Activated T-helper 2 cell treated with anti-CD3 and anti-CD28 coated beads, Interferon-gamma antibody, Interleukin-2, Interleukin-4, amounts not matched to agents 10 μg/mL and 5 μg/mL and 100 μg/mL, durations not matched to agents 14 hours and 24 hours and 36 hours (primary cell): ENCODE data around the gene ABI3BP. TPM values are rescaled to one million over a fixed set of nuclear protein-coding genes. Genes with fewer than 3 reads are reported as not detected.

ENCODE experiments used
- DNase-seq: peaks from one replicate; pipeline ENCODE4 v3.0.0; 2021; ENCODE audit warnings: low spot score
- H3K27ac Mint-ChIP-seq: one replicate; pipeline ENCODE4 v1.8.0; 2021; ENCODE audit warnings: mixed read lengths
- H3K27me3 Mint-ChIP-seq: one replicate; pipeline ENCODE4 v1.8.0; 2021; ENCODE audit warnings: low read depth, mixed read lengths
- H3K36me3 Mint-ChIP-seq: one replicate; pipeline ENCODE4 v1.8.0; 2021; ENCODE audit warnings: low read depth, mixed read lengths
- H3K4me1 Mint-ChIP-seq: one replicate; pipeline ENCODE4 v1.8.0; 2021; ENCODE audit warnings: low read depth, mixed read lengths
- H3K4me3 Mint-ChIP-seq: one replicate; pipeline ENCODE4 v1.8.0; 2021; ENCODE audit warnings: low read depth, mild to moderate bottlenecking, moderate library complexity, mixed read lengths
- H3K9me3 Mint-ChIP-seq: one replicate; pipeline ENCODE4 v1.8.0; 2021; ENCODE audit warnings: mixed read lengths
- intact Hi-C: fragments of 100-400 bp; cut with micrococcal nuclease; formaldehyde crosslinking; loops from one replicate; pipeline ENCODE4 v1.15.1; 2023
- total RNA-seq: library from RNA; stranded (reverse); gene quantifications from 2 replicates; pipeline ENCODE4 v1.2.3, GENCODE V29; 2022

Gene ABI3BP
- total RNA-seq, 1 donor from 2014 or later = not detected

- Mint-ChIP-seq H3K27ac (no peak overlapping the region), H3K36me3 (no peaks in the 10 kb centered on the region), H3K4me1 (peaks cover 5% of the 10 kb centered on the region), H3K4me3 (no peak overlapping the region), H3K27me3 (peaks cover 15% of the 10 kb centered on the region), H3K9me3 (no peaks in the 10 kb centered on the region)
- DNase-seq = no peak
- intact Hi-C loops = no loop called here
These were observed 104.3 kb downstream of the ABI3BP start for GRCh38 chr3:100888881-100889280.

DNA sequence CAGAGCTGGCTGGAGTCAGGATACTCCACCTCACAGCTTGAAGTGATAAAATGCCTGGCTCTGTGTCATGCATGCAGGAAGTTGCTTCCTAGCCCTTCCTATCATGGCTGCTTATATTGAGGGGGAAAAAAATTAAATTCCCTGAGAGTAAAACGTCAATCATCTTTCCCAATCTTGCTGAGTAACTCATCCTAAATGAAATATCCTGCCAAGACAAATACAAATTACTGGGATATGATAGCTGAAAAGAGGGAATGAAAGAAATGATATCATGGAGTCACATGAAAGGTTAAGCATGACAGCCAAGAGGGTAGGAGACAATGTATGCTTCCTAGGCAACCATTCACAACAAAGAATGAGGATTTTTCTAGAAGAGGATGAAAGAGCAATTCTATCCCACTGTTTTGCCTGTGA is 110.6 kb downstream of the ABI3BP start:
- intact Hi-C loops = no loop called here
- Mint-ChIP-seq H3K4me1 (no peaks in the 10 kb centered on the region), H3K27me3 (peaks cover 15% of the 10 kb centered on the region), H3K4me3 (no peak overlapping the region), H3K27ac (no peak overlapping the region), H3K36me3 (no peaks in the 10 kb centered on the region), H3K9me3 (no peaks in the 10 kb centered on the region)
- no peak for DNase-seq

- Mint-ChIP-seq H3K27ac (no peak overlapping the region), H3K4me1 (no peaks in the 10 kb centered on the region), H3K9me3 (no peaks in the 10 kb centered on the region), H3K4me3 (no peak overlapping the region), H3K36me3 (no peaks in the 10 kb centered on the region), H3K27me3 (peaks cover 13% of the 10 kb centered on the region)
- DNase-seq = no peak
- intact Hi-C loops = no loop called here
These were observed 112.4 kb downstream of the ABI3BP start for GRCh38 chr3:100880845-100881244.

- Mint-ChIP-seq H3K27me3 (peaks cover 13% of the 10 kb centered on the region), H3K36me3 (no peaks in the 10 kb centered on the region), H3K9me3 (no peaks in the 10 kb centered on the region), H3K27ac (no peak overlapping the region), H3K4me1 (no peaks in the 10 kb centered on the region), H3K4me3 (no peak overlapping the region)
- no peak for DNase-seq
- intact Hi-C loops = no loop called here
These were observed 113.1 kb downstream of the ABI3BP start for GRCh38 chr3:100880072-100880471.

DNA sequence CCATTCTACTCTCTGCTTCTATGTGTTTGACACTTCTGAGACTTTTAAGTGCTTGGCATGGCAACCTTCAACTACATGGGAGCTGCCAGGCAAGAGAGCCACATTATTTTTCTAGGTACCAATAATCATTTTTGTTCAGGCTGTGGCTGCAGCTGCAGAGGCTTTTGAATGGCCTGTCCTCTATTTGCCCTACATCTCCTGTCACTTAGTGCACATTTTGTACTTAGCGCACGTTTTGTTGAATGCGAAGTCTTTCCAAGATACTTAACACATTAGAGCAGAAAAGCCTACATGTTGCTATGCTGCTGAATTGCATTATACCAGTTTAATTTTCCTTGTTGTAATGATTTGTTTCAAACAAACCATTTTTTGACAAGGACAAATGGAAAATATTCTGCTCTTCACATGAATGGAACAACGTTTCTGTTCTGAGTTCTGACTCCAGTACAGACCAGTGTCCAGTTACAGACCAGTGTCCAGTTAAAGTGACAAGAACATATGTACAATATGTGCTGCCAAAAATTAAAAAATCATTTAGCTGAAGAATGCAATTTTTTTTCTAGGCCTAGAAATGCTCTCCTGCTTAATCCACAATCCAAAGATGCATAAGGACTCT is 113.9 kb downstream of the ABI3BP start:
- Mint-ChIP-seq H3K9me3 (no peaks in the 10 kb centered on the region), H3K4me1 (no peaks in the 10 kb centered on the region), H3K4me3 (no peak overlapping the region), H3K36me3 (no peaks in the 10 kb centered on the region), H3K27ac (no peak overlapping the region), H3K27me3 (peaks cover 13% of the 10 kb centered on the region)
- intact Hi-C loops = no loop called here
- no peak for DNase-seq

DNA sequence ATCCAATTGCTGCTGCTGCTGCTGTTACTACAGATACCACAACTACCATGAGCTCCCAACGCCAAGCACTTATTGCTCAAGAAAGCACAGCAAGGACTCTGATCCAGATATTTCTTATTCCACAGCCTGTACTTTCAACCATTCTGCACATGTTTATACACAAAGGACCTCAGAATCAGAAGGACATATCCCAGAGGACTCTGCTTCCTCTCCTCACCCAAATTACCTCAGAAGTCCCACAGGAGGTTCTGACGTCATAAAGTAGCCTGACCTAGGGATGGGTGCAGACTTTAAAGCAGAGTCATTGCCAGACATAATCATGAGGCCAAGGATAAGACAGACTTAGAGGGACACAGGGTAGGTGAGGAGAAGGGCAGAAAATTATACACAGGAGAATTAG is 115.9 kb downstream of the ABI3BP start:
- DNase-seq = no peak
- H3K36me3 Mint-ChIP-seq = no peaks in the 10 kb centered on the region
- no peaks in the 10 kb centered on the region for H3K4me1 Mint-ChIP-seq
- no peak overlapping the region for H3K4me3 Mint-ChIP-seq
- intact Hi-C loops = no loop called here
- H3K27me3 Mint-ChIP-seq = peaks cover 14% of the 10 kb centered on the region
- H3K27ac Mint-ChIP-seq = no peak overlapping the region
- no peaks in the 10 kb centered on the region for H3K9me3 Mint-ChIP-seq

DNA sequence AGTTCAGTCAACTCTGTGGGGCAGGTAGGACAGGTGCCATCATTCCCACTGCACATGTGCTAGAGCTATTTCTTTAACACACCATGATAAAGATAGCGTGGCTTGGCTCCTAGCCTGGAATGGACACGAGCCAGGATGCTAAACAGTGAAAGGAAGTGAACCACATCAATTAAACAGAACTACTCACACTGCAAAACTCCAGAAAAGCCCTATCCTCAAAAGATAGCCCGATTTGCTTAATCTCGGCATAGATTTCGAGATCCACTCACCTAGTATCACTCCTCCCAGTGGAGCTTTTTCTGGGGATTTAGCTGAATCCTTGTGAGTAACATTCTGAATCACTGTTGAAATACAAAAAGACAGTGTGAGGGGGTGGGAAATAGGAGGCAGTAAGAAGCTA is 118.0 kb downstream of the ABI3BP start:
- H3K36me3 Mint-ChIP-seq = no peaks in the 10 kb centered on the region
- peaks cover 8% of the 10 kb centered on the region for H3K27me3 Mint-ChIP-seq
- H3K9me3 Mint-ChIP-seq = no peaks in the 10 kb centered on the region
- DNase-seq = no peak
- H3K27ac Mint-ChIP-seq = no peak overlapping the region
- intact Hi-C loops = no loop called here
- no peaks in the 10 kb centered on the region for H3K4me1 Mint-ChIP-seq
- no peak overlapping the region for H3K4me3 Mint-ChIP-seq

- Mint-ChIP-seq H3K27ac (no peak overlapping the region), H3K9me3 (no peaks in the 10 kb centered on the region), H3K27me3 (peaks cover 5% of the 10 kb centered on the region), H3K4me3 (no peak overlapping the region), H3K4me1 (no peaks in the 10 kb centered on the region), H3K36me3 (no peaks in the 10 kb centered on the region)
- intact Hi-C loops = no loop called here
- no peak for DNase-seq
These were observed 119.6 kb downstream of the ABI3BP start for GRCh38 chr3:100873611-100874010.

DNA sequence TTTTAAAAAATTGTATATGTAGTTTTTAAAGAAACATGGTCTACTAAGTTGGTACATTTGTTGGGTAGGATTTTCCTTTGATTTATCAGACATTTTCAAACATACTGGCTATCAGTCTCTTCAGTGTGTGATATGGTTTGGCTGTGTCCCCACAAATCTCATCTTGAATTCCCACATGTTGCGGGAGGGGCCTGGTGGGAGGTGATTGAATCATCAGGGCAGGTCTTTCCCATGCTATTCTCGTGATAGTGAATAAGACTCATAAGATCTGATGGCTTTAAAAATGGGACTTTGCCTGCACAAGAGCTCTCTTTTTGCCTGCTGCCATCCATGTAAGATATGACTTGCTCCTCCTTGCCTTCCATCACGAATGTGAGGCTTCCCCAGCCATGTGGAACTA is 121.9 kb downstream of the ABI3BP start:
- Mint-ChIP-seq H3K4me1 (no peaks in the 10 kb centered on the region), H3K36me3 (no peaks in the 10 kb centered on the region), H3K4me3 (no peak overlapping the region), H3K27ac (no peak overlapping the region), H3K9me3 (no peaks in the 10 kb centered on the region), H3K27me3 (peaks cover 10% of the 10 kb centered on the region)
- DNase-seq = no peak
- intact Hi-C loops = no loop called here

DNA sequence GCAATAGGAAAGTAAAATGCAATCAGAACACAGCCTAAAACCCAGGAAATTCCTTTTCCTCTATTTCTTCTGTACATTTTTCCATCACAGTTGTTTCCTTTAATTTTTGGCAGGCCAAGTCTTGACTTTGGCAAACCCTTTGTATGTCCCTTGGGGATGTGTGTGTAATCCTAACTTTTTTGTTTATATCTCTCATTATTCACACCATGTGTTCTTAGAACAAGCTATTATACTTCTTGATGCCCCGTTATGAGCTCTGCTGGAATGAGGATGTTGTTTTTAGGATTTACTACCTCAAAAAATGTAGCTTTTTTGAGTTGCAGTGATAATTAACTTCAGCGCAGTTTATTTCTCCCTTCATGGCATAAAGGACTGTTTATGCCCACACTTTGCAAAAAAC is 123.4 kb downstream of the ABI3BP start:
- Mint-ChIP-seq H3K4me1 (no peaks in the 10 kb centered on the region), H3K27me3 (peaks cover 10% of the 10 kb centered on the region), H3K27ac (no peak overlapping the region), H3K4me3 (no peak overlapping the region), H3K36me3 (no peaks in the 10 kb centered on the region), H3K9me3 (no peaks in the 10 kb centered on the region)
- intact Hi-C loops = no loop called here
- no peak for DNase-seq

DNA sequence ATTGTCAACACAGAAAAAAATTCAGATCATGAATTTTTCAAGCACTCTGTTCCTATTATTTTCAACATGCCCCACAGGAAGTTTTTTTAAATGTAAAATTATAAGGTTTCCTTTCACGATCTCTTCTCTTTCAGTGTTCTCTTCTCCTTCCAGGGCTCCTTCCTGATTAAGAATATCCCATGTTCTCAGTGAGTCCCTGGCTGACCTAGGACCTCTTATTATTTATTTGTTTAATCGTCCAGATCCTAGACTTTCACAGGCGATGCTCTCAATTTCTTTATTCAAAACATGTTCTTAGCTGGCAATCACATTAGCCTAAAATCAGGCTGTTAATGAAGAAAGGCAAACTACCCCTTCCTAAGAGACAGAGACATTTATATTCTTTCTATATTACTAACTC is 124.3 kb downstream of the ABI3BP start:
- H3K4me1 Mint-ChIP-seq = no peaks in the 10 kb centered on the region
- no peaks in the 10 kb centered on the region for H3K36me3 Mint-ChIP-seq
- DNase-seq = no peak
- no peaks in the 10 kb centered on the region for H3K9me3 Mint-ChIP-seq
- no peak overlapping the region for H3K4me3 Mint-ChIP-seq
- no peak overlapping the region for H3K27ac Mint-ChIP-seq
- intact Hi-C loops = no loop called here
- peaks cover 7% of the 10 kb centered on the region for H3K27me3 Mint-ChIP-seq

- no peaks in the 10 kb centered on the region for H3K36me3 Mint-ChIP-seq
- intact Hi-C loops = no loop called here
- no peak for DNase-seq
- peaks cover 7% of the 10 kb centered on the region for H3K27me3 Mint-ChIP-seq
- H3K9me3 Mint-ChIP-seq = no peaks in the 10 kb centered on the region
- no peaks in the 10 kb centered on the region for H3K4me1 Mint-ChIP-seq
- no peak overlapping the region for H3K4me3 Mint-ChIP-seq
- H3K27ac Mint-ChIP-seq = no peak overlapping the region
These were observed 125.1 kb downstream of the ABI3BP start for GRCh38 chr3:100868096-100868495.

DNA sequence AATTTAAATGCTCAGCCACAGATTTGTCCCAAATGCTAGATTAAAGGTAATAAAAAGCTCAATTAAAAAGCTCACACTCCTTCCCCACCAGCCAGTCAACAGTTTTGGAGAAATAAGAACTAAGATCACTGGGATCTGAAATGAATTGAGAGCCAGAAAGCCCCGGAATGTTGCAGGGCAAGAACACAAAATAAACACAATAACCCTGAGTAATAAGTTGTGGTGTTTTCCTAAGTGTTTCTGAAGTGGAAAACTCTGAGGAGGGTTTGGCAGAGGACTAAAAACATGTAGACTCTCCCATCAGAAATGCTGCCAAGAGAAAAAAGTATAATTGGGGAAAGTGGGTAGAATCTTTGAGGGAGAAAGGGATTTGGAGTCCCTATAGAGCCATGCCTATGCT is 127.8 kb downstream of the ABI3BP start:
- H3K27ac Mint-ChIP-seq = no peak overlapping the region
- H3K4me3 Mint-ChIP-seq = no peak overlapping the region
- peaks cover 5% of the 10 kb centered on the region for H3K27me3 Mint-ChIP-seq
- intact Hi-C loops = no loop called here
- no peaks in the 10 kb centered on the region for H3K4me1 Mint-ChIP-seq
- no peaks in the 10 kb centered on the region for H3K36me3 Mint-ChIP-seq
- no peak for DNase-seq
- no peaks in the 10 kb centered on the region for H3K9me3 Mint-ChIP-seq
